Stimulated activated CD4-positive, alpha-beta T cell treated with anti-CD3 and anti-CD28 coated beads, Interleukin-1b, Interleukin-23, amount 100 ng/mL, for 24 hours (primary cell): ENCODE measurements around the gene DGKB.

Source experiments
- DNase-seq, 4 experiments: peaks; one replicate each; pipeline ENCODE4 v3.0.0-alpha.2; 2020; ENCODE audit warnings: low read depth in 4 of 4, low spot score in 1 of 4

Gene DGKB

DNA sequence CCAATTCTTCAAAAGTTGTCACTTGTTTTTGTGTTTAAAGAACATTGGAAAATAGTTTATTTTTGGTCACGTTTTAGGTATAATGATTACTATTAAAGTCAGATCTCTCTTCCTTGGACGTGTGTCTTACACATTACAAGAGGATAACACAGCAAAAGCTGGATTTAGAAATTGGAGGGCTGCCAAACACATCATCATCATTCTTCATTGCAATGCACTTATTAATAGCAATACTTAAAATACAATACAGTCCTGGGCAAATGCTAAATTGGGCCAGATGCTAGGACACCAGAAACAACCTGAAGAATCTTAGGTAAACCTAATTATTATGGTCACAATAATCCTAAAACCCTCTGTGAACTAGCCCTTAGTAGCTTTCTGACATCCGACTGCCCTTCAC, 303.6 kb downstream of the DGKB start:
- no peak for DNase-seq

DNA sequence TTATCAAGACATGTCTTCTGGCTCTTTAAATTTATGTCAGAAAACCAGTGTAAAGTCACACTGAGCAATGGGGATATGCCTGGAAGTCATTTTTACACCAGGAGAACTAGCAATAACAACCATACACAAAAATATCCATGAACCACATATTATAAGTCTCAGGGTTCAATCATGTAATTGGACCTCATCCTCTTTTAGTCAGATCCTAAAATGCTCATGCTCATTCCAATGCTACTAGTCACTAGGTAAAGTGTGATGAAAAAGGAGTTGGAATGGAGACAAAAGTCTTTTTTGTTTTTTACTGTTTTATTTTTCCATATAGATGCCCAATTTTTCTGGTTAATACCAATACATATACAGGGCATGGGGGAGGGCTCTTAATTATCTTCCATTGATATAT, 306.1 kb downstream of the DGKB start:
- no peak for DNase-seq

GRCh38 chr7:14590206-14590605, 312.3 kb downstream of the DGKB start:
- no peak for DNase-seq

GRCh38 chr7:14585232-14585631, 317.3 kb downstream of the DGKB start:
- DNase-seq = no peak

DNA sequence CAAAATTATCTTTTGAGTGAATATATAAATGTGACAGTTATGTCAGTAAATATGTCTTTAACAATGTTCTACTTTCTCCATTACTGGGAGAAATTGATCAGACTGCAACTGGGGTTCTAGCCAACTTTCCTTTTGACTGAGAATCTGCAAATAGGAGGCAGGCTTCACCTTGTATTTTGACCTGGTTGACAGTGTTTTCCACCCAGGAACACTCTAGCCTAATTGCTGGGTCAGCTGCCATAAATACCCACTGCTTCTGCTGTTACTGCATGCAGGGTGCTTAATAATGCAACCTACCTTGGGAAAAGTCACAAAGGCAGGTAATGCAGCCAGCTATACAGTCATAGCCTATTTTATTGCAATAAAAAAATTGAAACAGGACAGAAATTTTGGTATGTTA, 319.0 kb downstream of the DGKB start:
- no peak for DNase-seq

DNA sequence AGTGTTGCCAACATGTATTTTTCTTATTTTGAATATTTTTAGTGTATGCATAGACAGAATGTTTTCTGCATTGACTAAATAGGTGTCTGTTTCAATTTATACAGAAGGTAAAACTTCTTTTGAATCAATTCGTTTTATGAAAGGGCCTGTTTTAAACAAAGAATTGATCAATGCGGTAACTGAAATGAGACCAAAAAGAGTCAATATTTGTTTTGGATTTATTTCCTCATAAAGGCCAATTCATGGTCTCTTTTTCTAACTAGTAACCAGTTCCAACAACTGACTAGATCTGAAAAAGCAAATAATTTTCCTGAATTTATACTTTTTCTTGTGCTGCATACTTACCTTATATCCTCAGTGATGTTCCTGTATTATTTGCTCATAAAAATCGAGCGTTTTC, 320.5 kb downstream of the DGKB start:
- no peak for DNase-seq

DNA sequence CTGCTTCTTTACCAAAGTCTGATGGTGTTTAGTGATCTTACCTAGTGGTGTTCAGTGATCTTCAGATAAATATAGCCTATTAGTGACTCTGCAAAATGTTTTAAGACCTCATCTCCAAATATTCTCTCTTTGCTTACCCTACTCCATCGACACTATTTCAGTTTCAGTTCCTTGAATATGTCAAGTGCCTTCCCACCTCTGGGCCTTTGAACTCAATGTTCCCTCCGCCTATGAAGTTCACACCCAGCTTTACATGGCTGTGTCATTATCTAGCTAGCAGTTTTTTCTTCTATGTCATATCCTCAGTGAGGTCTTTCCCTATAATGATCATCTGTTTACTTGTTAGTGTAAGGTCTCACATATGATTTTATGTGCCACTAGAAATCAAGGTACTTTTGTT, 322.6 kb downstream of the DGKB start:
- no peak for DNase-seq

- no peak for DNase-seq
These were observed 326.0 kb downstream of the DGKB start for GRCh38 chr7:14576578-14576977.

DNA sequence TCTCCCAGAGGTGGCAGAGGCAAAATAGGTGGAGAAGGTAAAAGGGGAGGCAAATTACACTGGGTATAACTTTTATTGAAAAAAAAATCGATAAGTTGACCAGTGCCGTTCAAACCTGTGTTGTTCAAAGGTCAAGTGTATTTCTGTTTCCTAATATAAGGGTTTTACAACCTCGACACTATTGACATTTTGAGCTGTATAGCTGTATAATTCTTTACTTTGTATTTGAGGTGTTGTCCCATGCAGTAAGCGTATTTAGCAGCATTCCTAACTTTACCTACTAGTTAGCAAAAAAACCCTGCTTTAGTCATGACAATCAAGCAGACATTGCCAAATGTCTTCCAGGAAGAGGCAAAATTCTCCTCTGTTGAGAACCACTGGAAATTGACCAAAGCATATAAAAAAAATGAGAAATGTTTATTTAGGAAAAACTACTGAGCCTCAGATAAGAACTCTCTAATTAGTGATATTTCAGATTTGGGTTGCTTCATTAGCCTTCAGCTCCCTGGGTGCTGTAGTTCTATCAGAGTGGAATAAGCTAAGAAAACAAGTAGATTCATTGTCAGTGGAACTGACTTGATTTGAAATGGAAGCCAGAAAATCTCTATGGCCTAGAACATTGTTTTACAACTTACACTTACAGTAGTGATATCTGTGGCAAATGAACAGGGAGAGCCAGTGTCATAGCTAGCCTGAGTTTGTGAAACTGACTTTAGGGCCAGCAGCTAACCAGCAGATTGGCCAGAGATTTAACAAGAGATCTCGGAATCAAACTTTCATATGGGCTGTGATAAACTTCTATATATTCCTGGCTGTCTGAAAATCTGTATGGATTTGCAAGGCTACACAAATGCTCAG, 331.6 kb downstream of the DGKB start:
- DNase-seq = no peak

- DNase-seq = no peak
These were observed 350.5 kb downstream of the DGKB start for GRCh38 chr7:14552060-14552459.

DNA sequence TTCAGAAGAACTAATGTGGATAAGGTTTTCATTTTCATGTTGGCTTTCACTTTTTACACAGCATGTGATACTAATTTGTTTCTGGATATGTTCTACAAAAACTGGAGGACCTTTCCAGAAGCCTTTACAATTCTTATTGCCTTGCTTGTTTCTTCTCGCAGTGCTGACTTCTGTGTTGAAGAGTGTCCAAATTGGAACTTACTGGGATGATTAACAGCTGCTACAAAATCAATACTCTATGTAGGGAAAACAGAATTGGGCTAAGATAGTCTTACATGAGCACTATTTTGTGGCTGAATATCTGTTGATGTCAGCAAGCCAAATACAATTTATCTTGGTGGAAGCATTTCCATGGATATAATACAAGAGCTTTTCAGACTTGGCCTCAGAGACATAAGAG, 351.2 kb downstream of the DGKB start:
- DNase-seq = no peak

- DNase-seq = no peak
These were observed 359.9 kb downstream of the DGKB start for GRCh38 chr7:14542624-14543023.

DNA sequence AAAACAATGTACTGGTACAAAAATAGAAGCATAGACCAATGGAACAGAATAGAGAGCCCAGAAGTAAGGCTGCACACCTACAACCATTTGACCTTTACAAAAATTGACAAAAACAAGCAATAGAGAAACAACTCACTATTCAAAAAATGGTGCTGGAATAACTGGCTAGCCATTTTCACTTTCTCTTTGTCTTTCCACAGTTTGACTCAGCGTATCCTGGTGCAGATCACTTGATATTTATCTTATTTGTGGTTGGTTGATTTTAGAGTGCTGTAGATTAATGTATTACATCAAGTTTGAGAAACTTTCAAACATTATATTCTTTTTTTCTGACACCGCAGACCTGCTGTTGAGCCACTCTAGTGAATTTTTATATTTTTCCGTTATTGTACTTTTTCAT, 381.4 kb downstream of the DGKB start:
- no peak for DNase-seq

GRCh38 chr7:14510268-14510667, 392.3 kb downstream of the DGKB start:
- DNase-seq = no peak

DNA sequence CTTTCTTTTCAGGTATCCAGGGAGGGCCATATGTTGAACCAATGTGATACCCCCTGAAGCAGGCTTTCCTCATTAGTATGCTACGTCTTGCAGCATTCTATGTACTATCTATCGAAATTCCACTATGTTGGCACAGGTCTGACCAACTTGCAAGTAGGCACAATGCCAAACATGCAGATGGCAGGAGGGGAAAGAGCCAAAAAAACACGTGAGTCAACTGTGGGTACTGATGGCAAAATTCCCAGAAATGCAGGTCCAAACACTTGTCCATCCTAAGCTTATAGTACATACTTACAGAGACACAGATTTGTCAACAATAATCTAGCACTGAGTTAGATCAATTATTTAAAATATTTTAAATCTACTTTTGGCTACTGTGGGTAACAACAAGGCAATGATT, 394.9 kb downstream of the DGKB start:
- DNase-seq = no peak

DNA sequence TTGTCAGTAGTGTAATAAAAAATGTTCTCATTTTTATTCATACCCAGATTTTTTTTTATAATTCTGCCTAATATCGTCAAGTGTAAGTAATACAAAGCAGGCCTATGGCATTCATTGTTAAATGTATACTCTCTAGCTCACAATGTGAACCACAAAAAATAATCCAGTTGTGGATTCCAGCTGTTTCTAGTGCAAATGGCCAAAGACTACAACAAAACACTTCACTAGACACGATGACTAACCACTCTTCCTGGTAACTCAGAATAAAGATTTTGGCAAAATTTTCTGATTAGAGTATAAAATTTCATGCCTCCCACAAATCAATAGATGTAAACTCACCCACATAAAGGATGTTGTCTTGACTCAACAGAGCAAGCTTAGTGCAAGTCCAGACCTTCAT, 396.6 kb downstream of the DGKB start:
- no peak for DNase-seq

GRCh38 chr7:14504134-14504533, 398.4 kb downstream of the DGKB start:
- no peak for DNase-seq

GRCh38 chr7:14503623-14504022, 398.9 kb downstream of the DGKB start:
- no peak for DNase-seq

- DNase-seq = no peak
These were observed 401.1 kb downstream of the DGKB start for GRCh38 chr7:14501436-14501835.

DNA sequence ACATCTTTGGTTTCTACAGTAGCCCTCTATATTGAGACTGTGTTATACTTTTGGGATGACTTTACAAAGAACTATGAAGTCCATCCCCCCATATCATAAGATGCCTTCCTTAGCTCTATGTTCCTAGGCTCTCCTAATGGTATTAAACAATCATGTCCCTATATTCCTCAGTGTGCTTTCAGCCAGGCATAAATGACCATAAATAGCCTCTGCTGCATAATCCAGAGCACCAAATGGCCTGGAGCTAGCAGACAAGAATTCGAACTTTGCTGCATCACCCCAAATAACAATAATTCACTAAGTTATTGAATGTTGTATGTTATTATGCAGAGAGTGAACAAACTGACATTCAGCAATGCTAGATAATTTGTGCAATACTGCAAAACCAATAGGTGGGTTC, 405.2 kb downstream of the DGKB start:
- no peak for DNase-seq

DNA sequence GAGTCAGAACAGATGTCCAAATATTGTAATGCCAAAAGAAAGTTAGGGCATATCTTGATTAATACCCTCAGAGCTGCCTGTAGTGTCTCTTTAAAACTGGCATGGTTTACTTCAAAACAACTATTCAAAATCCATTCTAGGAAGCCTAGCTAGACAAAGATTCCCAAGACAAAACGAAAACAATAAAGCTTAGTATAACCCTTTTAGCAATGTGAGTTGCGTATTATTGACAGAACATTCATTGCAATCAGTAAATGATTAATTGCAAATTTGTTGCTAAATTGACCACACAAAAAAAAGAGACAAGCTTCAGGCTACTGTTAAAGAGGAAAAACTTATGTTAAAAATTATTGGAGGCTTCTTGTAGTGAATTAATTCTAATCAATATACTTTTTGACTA, 406.9 kb downstream of the DGKB start:
- no peak for DNase-seq

DNA sequence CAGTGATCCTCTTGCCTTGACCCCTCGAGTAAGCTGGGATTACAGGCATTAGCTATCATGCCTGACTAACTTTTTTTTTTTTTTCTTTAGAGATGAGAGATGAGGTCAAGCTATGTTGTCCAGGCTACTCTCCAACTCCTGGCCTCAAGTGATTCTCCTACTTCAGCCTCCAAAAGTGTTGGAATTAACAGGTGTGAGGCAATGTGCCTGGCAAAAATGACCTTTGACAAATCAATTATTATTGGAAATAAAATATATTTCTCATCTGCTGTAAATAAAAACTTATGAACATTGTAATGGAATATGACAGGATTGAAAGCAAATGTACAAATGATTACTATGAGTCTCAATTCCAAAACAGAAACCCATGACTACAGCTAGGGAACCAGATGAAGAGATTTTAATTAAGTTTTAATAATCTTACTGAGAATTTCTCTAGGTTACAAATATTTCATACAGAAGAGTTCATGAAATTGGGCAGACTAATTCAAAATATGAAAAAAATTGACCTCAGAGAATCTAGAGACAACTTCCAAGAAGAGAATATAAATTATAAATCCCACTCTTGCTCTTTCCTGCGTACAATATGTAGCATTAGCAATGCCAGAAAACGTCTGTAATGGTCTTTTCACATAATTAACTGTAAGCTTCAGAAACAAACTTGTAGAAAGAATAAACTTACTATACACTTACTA, 414.7 kb downstream of the DGKB start:
- no peak for DNase-seq

DNA sequence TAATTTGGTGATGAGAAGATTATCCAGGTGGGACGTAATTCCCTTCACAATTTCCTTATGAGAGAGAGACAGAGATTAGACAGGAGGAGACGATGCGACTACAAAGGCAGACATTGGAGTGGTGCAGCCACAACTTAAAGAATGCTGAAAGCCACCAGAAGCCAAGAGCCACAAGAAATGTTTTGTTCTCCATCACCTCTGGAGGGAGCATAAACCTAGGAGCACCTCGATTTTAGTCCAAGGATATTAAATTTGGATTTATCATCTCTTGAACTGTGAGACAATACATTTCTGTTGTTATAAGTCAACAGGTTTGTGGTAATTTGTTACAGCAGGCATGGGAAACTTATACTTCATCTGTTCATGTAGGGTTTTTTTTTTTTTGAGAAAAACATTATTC, 418.9 kb downstream of the DGKB start:
- DNase-seq = no peak
